ENCODE results near the gene PORCN. TPM values are rescaled to one million over a fixed set of nuclear protein-coding genes. Genes with fewer than 3 reads are reported as not detected.

PORCN gene
- total and polyA plus RNA-seq, 2 donors (not counting 3 experiments of a cell fraction or from before 2014, with no cell fraction given) = 7.6 to 21.0 TPM

- DNase-seq (ENCODE audit: low read depth, low spot score) = peak; percentile 50
- no TSS peak for BruUV-seq (replicated peaks)
- ChIA-PET CTCF (interaction anchor here (0.8 to 1.6 kb wide), 8 partner anchors 8 to 92 kb away, joined by 3 to 11 read pairs (median 5); partner anchors contain the start of gene EBP), POLR2A (interaction anchor here (0.7 to 1.7 kb wide), 3 partner anchors 18 to 53 kb away, joined by 3 to 7 read pairs (median 4); partner anchors contain the start of gene RBM3)
- Histone ChIP-seq H3K4me2 (ENCODE audit: insufficient read depth, low read length) (peak overlapping the region; percentile 43), H4K20me1 (replicated peaks; ENCODE audit: control insufficient read depth, extremely low read depth, insufficient read depth, low read length) (no peaks in the 10 kb centered on the region), H3K27me3 (ENCODE audit: control insufficient read depth in 2 of 2, insufficient read depth in 2 of 2, low read length in 2 of 2) (no peaks in the 10 kb centered on the region), H2AFZ (ENCODE audit: low read depth, low read length) (peak overlapping the region; percentile 68), H3K36me3 (ENCODE audit: control insufficient read depth in 2 of 2, extremely low read depth in 1 of 2, insufficient read depth in 2 of 2, low read length in 2 of 2) (peaks cover 3% of the 10 kb centered on the region in 2 experiments), H3K27ac (ENCODE audit: insufficient read depth, low read depth, low read length) (peak overlapping the region; percentile 71), H3K4me3 (replicated peaks in 1 of 3; ENCODE audit: insufficient read depth in 1 of 3, low read depth in 1 of 3, low read length in 3 of 3) (peak overlapping the region; percentile 52 to 88 (median 61)), H3K9ac (replicated peaks; ENCODE audit: extremely low read depth, insufficient read depth, low read length) (peak overlapping the region; percentile 77), H3K9me3 (replicated peaks; ENCODE audit: control insufficient read depth, insufficient read depth, low read length) (no peaks in the 10 kb centered on the region), H3K9me1 (replicated peaks; ENCODE audit: control insufficient read depth, extremely low read depth, insufficient read depth, low read length) (no peaks in the 10 kb centered on the region), H3K79me2 (ENCODE audit: control insufficient read depth, insufficient read depth, low read length) (peaks cover 13% of the 10 kb centered on the region), H3K4me1 (ENCODE audit: control insufficient read depth, extremely low read depth, insufficient read depth, low read length) (peaks cover 7% of the 10 kb centered on the region)
- FAIRE-seq = no peak
- intact Hi-C loops (cut with micrococcal nuclease) = loop anchor here (2.0 kb wide), 1 partner anchor 57 kb away; the partner anchor contains the start of gene WDR13
- TF ChIP-seq POLR2A (IDR thresholded peaks at IDR 0.05; ENCODE audit: low read depth, low read length) (no peak), MYC (IDR thresholded peaks at IDR 0.05; ENCODE audit: low read depth, low read length) (no peak), MAX (IDR thresholded peaks at IDR 0.05; ENCODE audit: insufficient read depth, insufficient read length) (no peak), JUN (IDR thresholded peaks at IDR 0.05; ENCODE audit: borderline replicate concordance, insufficient read depth, insufficient read length, low read depth) (no peak), FOS (IDR thresholded peaks at IDR 0.05; ENCODE audit: borderline replicate concordance, insufficient read depth, low read length) (no peak), EZH2 (IDR thresholded peaks at IDR 0.05; ENCODE audit: borderline replicate concordance, low read depth, low read length, severe bottlenecking) (no peak)
- dilution Hi-C loops (cut with MboI; ENCODE audit: extremely low pct_ligation_motif_present, low sequenced_read_pairs) = no loop called here
These were observed 31.2 kb downstream of the PORCN start for GRCh38 chrX:48540028-48540375.

GRCh38 chrX:48540480-48540879 lies 31.7 kb downstream of the PORCN start:
- H3K27ac ChIP-seq (ENCODE audit: insufficient read depth, low read depth, low read length) = no peak overlapping the region
- DNase-seq (ENCODE audit: low read depth, low spot score) (no peak), FAIRE-seq (no peak)
- H3K9me3 ChIP-seq (replicated peaks; ENCODE audit: control insufficient read depth, insufficient read depth, low read length) = no peaks in the 10 kb centered on the region
- dilution Hi-C loops (cut with MboI; ENCODE audit: extremely low pct_ligation_motif_present, low sequenced_read_pairs) = no loop called here
- TF ChIP-seq JUN (IDR thresholded peaks at IDR 0.05; ENCODE audit: borderline replicate concordance, insufficient read depth, insufficient read length, low read depth) (no peak), MYC (IDR thresholded peaks at IDR 0.05; ENCODE audit: low read depth, low read length) (no peak), GATA2 (IDR thresholded peaks at IDR 0.05; ENCODE audit: insufficient read depth, insufficient read length, low read depth, low read length) (no peak), EZH2 (IDR thresholded peaks at IDR 0.05; ENCODE audit: borderline replicate concordance, low read depth, low read length, severe bottlenecking) (no peak), POLR2A (IDR thresholded peaks at IDR 0.05; ENCODE audit: low read depth, low read length) (no peak), CTCF (IDR thresholded peaks at IDR 0.05; ENCODE audit: extremely low read depth in 1 of 2, insufficient read depth in 1 of 2, low read depth in 1 of 2, low read length in 2 of 2) (no peak)
- no peaks in the 10 kb centered on the region for H4K20me1 ChIP-seq (replicated peaks; ENCODE audit: control insufficient read depth, extremely low read depth, insufficient read depth, low read length)
- H3K27me3 ChIP-seq (ENCODE audit: control insufficient read depth in 2 of 2, insufficient read depth in 2 of 2, low read length in 2 of 2) = no peaks in the 10 kb centered on the region
- intact Hi-C loops (cut with micrococcal nuclease) = loop anchor here (2.0 kb wide), 1 partner anchor 56 kb away; the partner anchor contains the start of gene WDR13
- ChIA-PET CTCF (interaction anchor here (0.8 to 1.6 kb wide), 6 partner anchors 8 to 91 kb away, joined by 3 to 11 read pairs (median 4); no protein-coding TSS in a partner anchor), POLR2A (interaction anchor here (0.7 to 0.8 kb wide), 2 partner anchors 18 to 53 kb away, joined by 3 to 4 read pairs; no protein-coding TSS in a partner anchor)
- H3K4me2 ChIP-seq (ENCODE audit: insufficient read depth, low read length) = peak overlapping the region; percentile 43
- H3K9me1 ChIP-seq (replicated peaks; ENCODE audit: control insufficient read depth, extremely low read depth, insufficient read depth, low read length) = no peaks in the 10 kb centered on the region
- no TSS peak for BruUV-seq (replicated peaks)
- peaks cover 7% of the 10 kb centered on the region for H3K4me1 ChIP-seq (ENCODE audit: control insufficient read depth, extremely low read depth, insufficient read depth, low read length)
- no peak overlapping the region for H3K9ac ChIP-seq (replicated peaks; ENCODE audit: extremely low read depth, insufficient read depth, low read length)
- peaks cover 3% of the 10 kb centered on the region in 2 experiments for H3K36me3 ChIP-seq (ENCODE audit: control insufficient read depth in 2 of 2, extremely low read depth in 1 of 2, insufficient read depth in 2 of 2, low read length in 2 of 2)
- H2AFZ ChIP-seq (ENCODE audit: low read depth, low read length) = no peak overlapping the region
- peak overlapping the region in 1 of 3 experiments; percentile 52 for H3K4me3 ChIP-seq (replicated peaks in 1 of 3; ENCODE audit: insufficient read depth in 1 of 3, low read depth in 1 of 3, low read length in 3 of 3)
- peaks cover 13% of the 10 kb centered on the region for H3K79me2 ChIP-seq (ENCODE audit: control insufficient read depth, insufficient read depth, low read length)
